Breast epithelium (tissue), 4 donors: ENCODE results near the gene DNAJC8. TPM values are rescaled to one million over a fixed set of nuclear protein-coding genes. Genes with fewer than 3 reads are reported as not detected.

Experiments
- DNase-seq, 2 donors: peaks; one replicate each; pipeline ENCODE4 v3.0.0-alpha.2; 2019; ENCODE audit warnings: low spot score in 2 of 2
- H3K27ac ChIP-seq, 2 donors: fragments of 200-600 bp; sonication (generic) in 1 of 2; one replicate each; pipeline ENCODE4 v1.5.1; 2016 to 2019; ENCODE audit warnings: mild to moderate bottlenecking in 1 of 2
- H3K27me3 ChIP-seq, 2 donors: fragments of 200-600 bp; sonication (generic) in 1 of 2; one replicate each; pipeline versions ENCODE4 v1.5.1 to v1.6.0; 2017 to 2019; ENCODE audit warnings: control low read depth in 1 of 2, mild to moderate bottlenecking in 1 of 2
- H3K36me3 ChIP-seq: fragments of 200-600 bp; one replicate; pipeline ENCODE4 v1.5.1; 2019
- H3K4me1 ChIP-seq, 2 donors: fragments of 200-600 bp; sonication (generic); one replicate each; pipeline ENCODE4 v1.5.1; 2016 to 2019; ENCODE audit warnings: control low read depth in 1 of 2
- H3K4me3 ChIP-seq, 3 donors: fragments of 200-600 bp; sonication (generic); 1 replicate in 2 of 3; 2 replicates in 1 of 3; pipeline ENCODE4 v1.5.1; 2016 to 2019; ENCODE audit warnings: mild to moderate bottlenecking in 3 of 3, moderate library complexity in 2 of 3
- H3K9me3 ChIP-seq, 2 donors: fragments of 200-600 bp; sonication (generic) in 1 of 2; one replicate each; pipeline ENCODE4 v1.5.1; 2016 to 2019; ENCODE audit warnings: control low read depth in 1 of 2
- CTCF ChIP-seq, 3 donors: fragments of 450-650 bp; IDR thresholded peaks; one replicate each; pipeline ENCODE4 v1.5.1; 2016 to 2017; ENCODE audit warnings: antibody characterized with exemption in 3 of 3, mild to moderate bottlenecking in 3 of 3, moderate library complexity in 3 of 3
- POLR2A ChIP-seq: fragments of 450-650 bp; IDR thresholded peaks from one replicate; pipeline ENCODE4 v1.6.1; 2016; ENCODE audit warnings: antibody characterized with exemption, mild to moderate bottlenecking, moderate library complexity
- POLR2AphosphoS5 ChIP-seq, 3 donors: sonication (generic); formaldehyde crosslinking; IDR thresholded peaks; one replicate each; pipeline ENCODE4 v1.6.1; 2017; ENCODE audit warnings: antibody characterized with exemption in 3 of 3
- intact Hi-C: fragments of 100-400 bp; cut with DNase I; formaldehyde crosslinking; loops from one replicate; pipeline ENCODE4 v1.15.1; 2023; ENCODE audit warnings: low total_unique reads
- total RNA-seq, 3 donors: library from RNA; depleted of rRNA; stranded (reverse); fragments of >200 nt; gene quantifications; one replicate each; pipeline ENCODE4 v1.1.0, GENCODE V29; 2016

Gene DNAJC8
- total RNA-seq, 3 donors from 2014 or later, result 67.8 to 76.4 (median 75.4) TPM

GRCh38 chr1:28197682-28198415 is 35.0 kb downstream of the DNAJC8 start:
- intact Hi-C loops, result no loop called here
- DNase-seq, result no peak
- Histone ChIP-seq H3K27ac (peak overlapping the region; percentile 16 to 37), H3K9me3 (no peaks in the 10 kb centered on the region), H3K4me1 (no peaks in the 10 kb centered on the region), H3K4me3 (no peak overlapping the region), H3K36me3 (no peaks in the 10 kb centered on the region), H3K27me3 (no peaks in the 10 kb centered on the region)
- no peak for TF ChIP-seq CTCF (IDR thresholded peaks at IDR 0.05)
- TF ChIP-seq POLR2AphosphoS5 (IDR thresholded peaks at IDR 0.05), result no peak
- TF ChIP-seq POLR2A, result no peak

GRCh38 chr1:28196330-28196729 is 36.5 kb downstream of the DNAJC8 start:
- DNase-seq, result no peak
- Histone ChIP-seq H3K36me3 (no peaks in the 10 kb centered on the region), H3K4me3 (no peak overlapping the region), H3K4me1 (no peaks in the 10 kb centered on the region), H3K27me3 (no peaks in the 10 kb centered on the region), H3K9me3 (no peaks in the 10 kb centered on the region), H3K27ac (peak overlapping the region; percentile 32 to 37)
- TF ChIP-seq CTCF (IDR thresholded peaks at IDR 0.05), result no peak
- no peak for TF ChIP-seq POLR2AphosphoS5 (IDR thresholded peaks at IDR 0.05)
- TF ChIP-seq POLR2A, result no peak
- intact Hi-C loops, result no loop called here

GRCh38 chr1:28195780-28196179 is 37.0 kb downstream of the DNAJC8 start:
- Histone ChIP-seq H3K9me3 (no peaks in the 10 kb centered on the region), H3K36me3 (no peaks in the 10 kb centered on the region), H3K27me3 (no peaks in the 10 kb centered on the region), H3K4me1 (no peaks in the 10 kb centered on the region), H3K4me3 (no peak overlapping the region), H3K27ac (no peak overlapping the region)
- intact Hi-C loops, result no loop called here
- DNase-seq, result no peak
- TF ChIP-seq POLR2AphosphoS5 (IDR thresholded peaks at IDR 0.05), result no peak
- TF ChIP-seq POLR2A, result no peak
- no peak for TF ChIP-seq CTCF (IDR thresholded peaks at IDR 0.05)

- Histone ChIP-seq H3K4me3 (no peak overlapping the region), H3K27ac (no peak overlapping the region), H3K4me1 (no peaks in the 10 kb centered on the region), H3K36me3 (no peaks in the 10 kb centered on the region), H3K9me3 (no peaks in the 10 kb centered on the region), H3K27me3 (no peaks in the 10 kb centered on the region)
- intact Hi-C loops, result no loop called here
- TF ChIP-seq POLR2A (no peak), POLR2AphosphoS5 (IDR thresholded peaks at IDR 0.05) (no peak), CTCF (IDR thresholded peaks at IDR 0.05) (no peak)
- no peak for DNase-seq
These were observed 38.3 kb downstream of the DNAJC8 start for GRCh38 chr1:28194326-28195035.

- TF ChIP-seq POLR2A, result no peak
- no peak for TF ChIP-seq CTCF (IDR thresholded peaks at IDR 0.05)
- no peak for TF ChIP-seq POLR2AphosphoS5 (IDR thresholded peaks at IDR 0.05)
- peak in 1 of 2 donors; percentile 27 for DNase-seq
These were observed 39.1 kb downstream of the DNAJC8 start for GRCh38 chr1:28193701-28194161.

More at GRCh38 chr1:28193701-28194161, 39.1 kb downstream of the DNAJC8 start:
- intact Hi-C loops, result no loop called here
- no peak overlapping the region for H3K4me3 ChIP-seq
- H3K27me3 ChIP-seq, result no peaks in the 10 kb centered on the region
- no peak overlapping the region for H3K27ac ChIP-seq
- no peaks in the 10 kb centered on the region for H3K36me3 ChIP-seq
- H3K4me1 ChIP-seq, result no peaks in the 10 kb centered on the region
- H3K9me3 ChIP-seq, result no peaks in the 10 kb centered on the region
